ENCODE results near the gene UCP2.
"Not testable (repeated sequence)": the region's sequence is repeated elsewhere in the genome, so short reads cannot be mapped to it uniquely, and the experiment has no call there.

UCP2 gene

GRCh38 chr11:73944901-73945300, 37.7 kb downstream of the UCP2 start:
- H3K4me1 ChIP-seq (ENCODE audit: control insufficient read depth in 2 of 2, insufficient read depth in 2 of 2, low read length in 2 of 2) = no peaks in the 10 kb centered on the region
- no peak overlapping the region for H3K4me3 ChIP-seq (ENCODE audit: low read length in 2 of 2)
- no peaks in the 10 kb centered on the region for H3K36me3 ChIP-seq (ENCODE audit: control insufficient read depth in 2 of 2, insufficient read depth in 2 of 2, low read length in 2 of 2)
- H3K27ac ChIP-seq (ENCODE audit: low read depth in 2 of 2, low read length in 2 of 2) = no peak overlapping the region
- no peak overlapping the region for H3K9ac ChIP-seq (ENCODE audit: low read depth in 1 of 2, low read length in 2 of 2)
- H3K27me3 ChIP-seq (ENCODE audit: control insufficient read depth in 2 of 2, insufficient read depth in 2 of 2, low read length in 2 of 2) = no peaks in the 10 kb centered on the region
- peaks cover 0 to 2% of the 10 kb centered on the region in 2 donors for H3K9me3 ChIP-seq (ENCODE audit: control insufficient read depth in 2 of 2, low read length in 2 of 2)

- no peaks in the 10 kb centered on the region for H3K36me3 ChIP-seq (ENCODE audit: control insufficient read depth in 2 of 2, insufficient read depth in 2 of 2, low read length in 2 of 2)
- H3K4me1 ChIP-seq (ENCODE audit: control insufficient read depth in 2 of 2, insufficient read depth in 2 of 2, low read length in 2 of 2) = no peaks in the 10 kb centered on the region
- no peak overlapping the region for H3K27ac ChIP-seq (ENCODE audit: low read depth in 2 of 2, low read length in 2 of 2)
- H3K27me3 ChIP-seq (ENCODE audit: control insufficient read depth in 2 of 2, insufficient read depth in 2 of 2, low read length in 2 of 2) = no peaks in the 10 kb centered on the region
- no peak overlapping the region for H3K9ac ChIP-seq (ENCODE audit: low read depth in 1 of 2, low read length in 2 of 2)
- peaks cover 2 to 3% of the 10 kb centered on the region in 2 donors for H3K9me3 ChIP-seq (ENCODE audit: control insufficient read depth in 2 of 2, low read length in 2 of 2)
- H3K4me3 ChIP-seq (ENCODE audit: low read length in 2 of 2) = no peak overlapping the region
Observed at GRCh38 chr11:73944085-73944484, 38.6 kb downstream of the UCP2 start.

DNA sequence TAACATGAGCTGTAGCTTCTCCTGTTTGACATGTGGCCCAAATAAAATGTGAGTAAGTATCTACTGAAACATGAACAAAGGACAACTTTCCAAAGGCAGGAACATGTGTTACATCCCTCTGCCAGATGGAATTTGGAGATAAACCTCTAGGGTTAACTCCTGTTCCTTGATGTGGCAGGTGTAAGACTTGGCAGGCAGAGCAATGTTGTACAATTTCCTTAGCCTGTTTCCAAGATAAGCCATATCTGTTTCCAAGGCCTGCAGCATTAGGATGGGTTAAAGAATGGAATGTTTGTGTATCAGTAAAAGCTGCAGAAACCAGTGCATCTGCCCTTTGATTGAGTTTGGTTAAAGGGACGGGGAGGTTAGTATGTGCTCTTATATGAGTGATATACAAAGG, 40.6 kb downstream of the UCP2 start:
- H3K4me1 ChIP-seq (ENCODE audit: control insufficient read depth in 2 of 2, insufficient read depth in 2 of 2, low read length in 2 of 2) = no peaks in the 10 kb centered on the region
- H3K27ac ChIP-seq (ENCODE audit: low read depth in 2 of 2, low read length in 2 of 2) = no peak overlapping the region
- peaks cover 2 to 5% of the 10 kb centered on the region in 2 donors for H3K9me3 ChIP-seq (ENCODE audit: control insufficient read depth in 2 of 2, low read length in 2 of 2)
- H3K4me3 ChIP-seq (ENCODE audit: low read length in 2 of 2) = no peak overlapping the region
- no peaks in the 10 kb centered on the region for H3K36me3 ChIP-seq (ENCODE audit: control insufficient read depth in 2 of 2, insufficient read depth in 2 of 2, low read length in 2 of 2)
- no peak overlapping the region for H3K9ac ChIP-seq (ENCODE audit: low read depth in 1 of 2, low read length in 2 of 2)
- H3K27me3 ChIP-seq (ENCODE audit: control insufficient read depth in 2 of 2, insufficient read depth in 2 of 2, low read length in 2 of 2) = no peaks in the 10 kb centered on the region

- no peak overlapping the region for H3K9ac ChIP-seq (ENCODE audit: low read depth in 1 of 2, low read length in 2 of 2)
- no peaks in the 10 kb centered on the region for H3K27me3 ChIP-seq (ENCODE audit: control insufficient read depth in 2 of 2, insufficient read depth in 2 of 2, low read length in 2 of 2)
- peaks cover 2 to 5% of the 10 kb centered on the region in 2 donors for H3K9me3 ChIP-seq (ENCODE audit: control insufficient read depth in 2 of 2, low read length in 2 of 2)
- H3K4me1 ChIP-seq (ENCODE audit: control insufficient read depth in 2 of 2, insufficient read depth in 2 of 2, low read length in 2 of 2) = no peaks in the 10 kb centered on the region
- no peaks in the 10 kb centered on the region for H3K36me3 ChIP-seq (ENCODE audit: control insufficient read depth in 2 of 2, insufficient read depth in 2 of 2, low read length in 2 of 2)
- H3K27ac ChIP-seq (ENCODE audit: low read depth in 2 of 2, low read length in 2 of 2) = no peak overlapping the region
- H3K4me3 ChIP-seq (ENCODE audit: low read length in 2 of 2) = no peak overlapping the region
Observed at GRCh38 chr11:73940801-73941570, 41.7 kb downstream of the UCP2 start.

GRCh38 chr11:73939096-73939495, 43.5 kb downstream of the UCP2 start:
- H3K36me3 ChIP-seq (ENCODE audit: control insufficient read depth in 2 of 2, insufficient read depth in 2 of 2, low read length in 2 of 2) = peaks cover under 1 to 1% of the 10 kb centered on the region in 2 donors
- H3K27me3 ChIP-seq (ENCODE audit: control insufficient read depth in 2 of 2, insufficient read depth in 2 of 2, low read length in 2 of 2) = no peaks in the 10 kb centered on the region
- H3K27ac ChIP-seq (ENCODE audit: low read depth in 2 of 2, low read length in 2 of 2) = no peak overlapping the region
- no peak overlapping the region for H3K9ac ChIP-seq (ENCODE audit: low read depth in 1 of 2, low read length in 2 of 2)
- H3K4me3 ChIP-seq (ENCODE audit: low read length in 2 of 2) = no peak overlapping the region
- peaks cover 2 to 5% of the 10 kb centered on the region in 2 donors for H3K9me3 ChIP-seq (ENCODE audit: control insufficient read depth in 2 of 2, low read length in 2 of 2)
- no peaks in the 10 kb centered on the region for H3K4me1 ChIP-seq (ENCODE audit: control insufficient read depth in 2 of 2, insufficient read depth in 2 of 2, low read length in 2 of 2)

DNA sequence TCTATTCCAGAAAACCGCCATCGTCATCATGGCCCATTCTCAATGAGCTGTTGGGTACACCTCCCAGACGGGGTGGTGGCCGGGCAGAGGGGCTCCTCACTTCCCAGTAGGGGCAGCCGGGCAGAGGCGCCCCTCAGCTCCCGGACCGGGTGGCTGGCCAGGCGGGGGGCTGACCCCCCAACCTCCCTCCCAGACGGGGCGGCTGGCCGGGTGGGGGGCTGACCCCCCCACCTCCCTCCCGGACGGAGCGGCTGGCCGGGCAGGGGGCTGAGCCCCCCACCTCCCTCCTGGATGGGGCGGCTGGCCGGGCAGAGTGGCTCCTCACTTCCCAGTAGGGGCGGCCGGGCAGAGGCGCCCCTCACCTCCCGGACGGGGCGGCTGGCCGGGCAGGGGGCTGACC, 46.6 kb downstream of the UCP2 start:
- not testable (repeated sequence) for H3K9ac ChIP-seq (ENCODE audit: low read depth in 1 of 2, low read length in 2 of 2); H3K27me3 ChIP-seq (ENCODE audit: control insufficient read depth in 2 of 2, insufficient read depth in 2 of 2, low read length in 2 of 2); H3K4me1 ChIP-seq (ENCODE audit: control insufficient read depth in 2 of 2, insufficient read depth in 2 of 2, low read length in 2 of 2); H3K27ac ChIP-seq (ENCODE audit: low read depth in 2 of 2, low read length in 2 of 2); H3K9me3 ChIP-seq (ENCODE audit: control insufficient read depth in 2 of 2, low read length in 2 of 2); H3K4me3 ChIP-seq (ENCODE audit: low read length in 2 of 2)
- H3K36me3 ChIP-seq (ENCODE audit: control insufficient read depth in 2 of 2, insufficient read depth in 2 of 2, low read length in 2 of 2) = peaks cover 6 to 12% of the 10 kb centered on the region in 2 donors

GRCh38 chr11:73932781-73933180, 49.9 kb downstream of the UCP2 start:
- Histone ChIP-seq H3K27ac (ENCODE audit: low read depth in 2 of 2, low read length in 2 of 2) (no peak overlapping the region), H3K9ac (ENCODE audit: low read depth in 1 of 2, low read length in 2 of 2) (no peak overlapping the region), H3K4me1 (ENCODE audit: control insufficient read depth in 2 of 2, insufficient read depth in 2 of 2, low read length in 2 of 2) (peaks cover 0 to 4% of the 10 kb centered on the region in 2 donors), H3K9me3 (ENCODE audit: control insufficient read depth in 2 of 2, low read length in 2 of 2) (no peaks in the 10 kb centered on the region), H3K27me3 (ENCODE audit: control insufficient read depth in 2 of 2, insufficient read depth in 2 of 2, low read length in 2 of 2) (no peaks in the 10 kb centered on the region), H3K4me3 (ENCODE audit: low read length in 2 of 2) (no peak overlapping the region), H3K36me3 (ENCODE audit: control insufficient read depth in 2 of 2, insufficient read depth in 2 of 2, low read length in 2 of 2) (peaks cover 11 to 25% of the 10 kb centered on the region in 2 donors)

- H3K36me3 ChIP-seq (ENCODE audit: control insufficient read depth in 2 of 2, insufficient read depth in 2 of 2, low read length in 2 of 2) = peaks cover 17 to 33% of the 10 kb centered on the region in 2 donors
- H3K4me1 ChIP-seq (ENCODE audit: control insufficient read depth in 2 of 2, insufficient read depth in 2 of 2, low read length in 2 of 2) = peaks cover 0 to 4% of the 10 kb centered on the region in 2 donors
- H3K27ac ChIP-seq (ENCODE audit: low read depth in 2 of 2, low read length in 2 of 2) = no peak overlapping the region
- no peaks in the 10 kb centered on the region for H3K27me3 ChIP-seq (ENCODE audit: control insufficient read depth in 2 of 2, insufficient read depth in 2 of 2, low read length in 2 of 2)
- no peaks in the 10 kb centered on the region for H3K9me3 ChIP-seq (ENCODE audit: control insufficient read depth in 2 of 2, low read length in 2 of 2)
- H3K4me3 ChIP-seq (ENCODE audit: low read length in 2 of 2) = no peak overlapping the region
- H3K9ac ChIP-seq (ENCODE audit: low read depth in 1 of 2, low read length in 2 of 2) = no peak overlapping the region
Observed at GRCh38 chr11:73931951-73932350, 50.7 kb downstream of the UCP2 start.

DNA sequence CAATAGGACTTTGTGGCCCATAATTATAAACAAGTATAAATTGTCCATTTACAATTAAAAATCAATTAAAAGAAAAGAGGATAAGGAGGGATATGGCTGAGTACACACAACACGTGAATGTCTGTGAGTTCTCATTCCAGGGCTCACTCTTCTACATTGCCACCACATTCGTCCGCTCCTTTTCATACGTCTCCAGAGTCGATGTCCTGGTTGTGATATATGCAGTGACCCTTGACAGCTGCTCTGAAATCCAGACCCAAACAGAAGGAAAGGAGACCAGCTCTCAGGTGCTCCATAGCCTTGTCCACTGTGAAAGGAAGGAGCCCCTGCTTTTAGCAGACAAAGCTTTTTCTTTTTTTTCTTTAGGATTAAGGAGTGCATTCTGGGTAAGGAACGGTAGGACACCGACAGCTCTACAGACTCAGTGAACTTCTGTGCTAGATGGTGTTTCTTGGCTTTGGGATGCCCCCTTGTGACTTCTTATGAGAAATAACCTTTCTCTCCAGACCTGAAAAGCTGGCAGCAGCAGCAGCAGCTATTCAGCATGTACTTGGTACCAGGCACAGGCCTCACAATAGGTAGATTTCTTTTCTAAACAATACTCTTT, 51.5 kb downstream of the UCP2 start:
- Histone ChIP-seq H3K36me3 (ENCODE audit: control insufficient read depth in 2 of 2, insufficient read depth in 2 of 2, low read length in 2 of 2) (peaks cover 17 to 38% of the 10 kb centered on the region in 2 donors), H3K27ac (ENCODE audit: low read depth in 2 of 2, low read length in 2 of 2) (no peak overlapping the region), H3K9me3 (ENCODE audit: control insufficient read depth in 2 of 2, low read length in 2 of 2) (no peaks in the 10 kb centered on the region), H3K4me3 (ENCODE audit: low read length in 2 of 2) (no peak overlapping the region), H3K9ac (ENCODE audit: low read depth in 1 of 2, low read length in 2 of 2) (no peak overlapping the region), H3K27me3 (ENCODE audit: control insufficient read depth in 2 of 2, insufficient read depth in 2 of 2, low read length in 2 of 2) (no peaks in the 10 kb centered on the region), H3K4me1 (ENCODE audit: control insufficient read depth in 2 of 2, insufficient read depth in 2 of 2, low read length in 2 of 2) (peaks cover 0 to 4% of the 10 kb centered on the region in 2 donors)

GRCh38 chr11:73929388-73929787, 53.3 kb downstream of the UCP2 start:
- Histone ChIP-seq H3K4me1 (ENCODE audit: control insufficient read depth in 2 of 2, insufficient read depth in 2 of 2, low read length in 2 of 2) (peaks cover 0 to 4% of the 10 kb centered on the region in 2 donors), H3K27me3 (ENCODE audit: control insufficient read depth in 2 of 2, insufficient read depth in 2 of 2, low read length in 2 of 2) (no peaks in the 10 kb centered on the region), H3K36me3 (ENCODE audit: control insufficient read depth in 2 of 2, insufficient read depth in 2 of 2, low read length in 2 of 2) (peaks cover 17 to 44% of the 10 kb centered on the region in 2 donors), H3K27ac (ENCODE audit: low read depth in 2 of 2, low read length in 2 of 2) (no peak overlapping the region), H3K9ac (ENCODE audit: low read depth in 1 of 2, low read length in 2 of 2) (no peak overlapping the region), H3K9me3 (ENCODE audit: control insufficient read depth in 2 of 2, low read length in 2 of 2) (no peaks in the 10 kb centered on the region), H3K4me3 (ENCODE audit: low read length in 2 of 2) (no peak overlapping the region)
